ENCODE data around the gene IL10RA. TPM values are rescaled to one million over a fixed set of nuclear protein-coding genes. Genes with fewer than 3 reads are reported as not detected.

The IL10RA gene
- total RNA-seq, 4 donors from 2014 or later = 9.8 to 50.3 (median 23.9) TPM

DNA sequence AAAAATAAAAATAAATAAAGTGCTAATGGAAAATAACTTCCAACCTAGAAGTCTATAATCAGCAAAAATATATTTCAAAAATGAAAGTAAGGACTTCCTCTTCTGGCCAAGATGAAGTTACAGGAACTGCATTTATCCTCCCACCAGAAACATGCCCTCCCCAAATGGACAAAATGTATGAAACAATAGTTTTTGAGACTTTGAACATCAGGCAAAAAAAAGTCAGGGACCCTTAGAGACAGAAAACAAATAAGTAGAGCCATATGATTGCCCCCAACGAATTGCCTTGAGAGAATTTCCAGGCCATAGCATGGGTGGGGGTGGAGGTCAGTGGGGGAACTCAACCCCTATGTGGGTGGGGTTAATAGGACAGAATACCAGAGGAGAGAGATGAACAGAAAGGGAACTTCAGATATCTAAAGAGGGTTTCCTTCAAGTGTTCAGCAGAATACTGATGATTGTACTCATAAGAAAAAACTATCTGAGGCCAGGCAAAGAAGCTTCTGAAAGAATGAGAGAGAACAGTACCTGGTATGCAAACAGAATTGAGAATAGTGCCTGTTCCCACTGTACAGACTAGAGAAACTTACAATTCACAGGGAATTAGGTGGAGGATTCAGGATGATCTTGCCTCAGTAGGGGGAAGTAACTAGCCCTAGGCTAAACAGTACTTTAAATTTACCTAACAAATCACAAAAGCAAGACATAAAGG lies 26.6 kb upstream of the IL10RA start:
- Histone ChIP-seq H3K27me3 (no peaks in the 10 kb centered on the region), H3K4me1 (peaks cover 0 to 4% (median 0%) of the 10 kb centered on the region in 4 donors), H3K27ac (no peak overlapping the region), H3K9me3 (no peaks in the 10 kb centered on the region), H3K36me3 (no peaks in the 10 kb centered on the region), H3K4me3 (no peak overlapping the region)
- DNase-seq = no peak
- TF ChIP-seq, protein P1, sequence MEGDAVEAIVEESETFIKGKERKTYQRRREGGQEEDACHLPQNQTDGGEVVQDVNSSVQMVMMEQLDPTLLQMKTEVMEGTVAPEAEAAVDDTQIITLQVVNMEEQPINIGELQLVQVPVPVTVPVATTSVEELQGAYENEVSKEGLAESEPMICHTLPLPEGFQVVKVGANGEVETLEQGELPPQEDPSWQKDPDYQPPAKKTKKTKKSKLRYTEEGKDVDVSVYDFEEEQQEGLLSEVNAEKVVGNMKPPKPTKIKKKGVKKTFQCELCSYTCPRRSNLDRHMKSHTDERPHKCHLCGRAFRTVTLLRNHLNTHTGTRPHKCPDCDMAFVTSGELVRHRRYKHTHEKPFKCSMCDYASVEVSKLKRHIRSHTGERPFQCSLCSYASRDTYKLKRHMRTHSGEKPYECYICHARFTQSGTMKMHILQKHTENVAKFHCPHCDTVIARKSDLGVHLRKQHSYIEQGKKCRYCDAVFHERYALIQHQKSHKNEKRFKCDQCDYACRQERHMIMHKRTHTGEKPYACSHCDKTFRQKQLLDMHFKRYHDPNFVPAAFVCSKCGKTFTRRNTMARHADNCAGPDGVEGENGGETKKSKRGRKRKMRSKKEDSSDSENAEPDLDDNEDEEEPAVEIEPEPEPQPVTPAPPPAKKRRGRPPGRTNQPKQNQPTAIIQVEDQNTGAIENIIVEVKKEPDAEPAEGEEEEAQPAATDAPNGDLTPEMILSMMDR (IDR thresholded peaks at IDR 0.05) = no peak
- TF ChIP-seq POLR2A (IDR thresholded peaks at IDR 0.05) = no peak

DNA sequence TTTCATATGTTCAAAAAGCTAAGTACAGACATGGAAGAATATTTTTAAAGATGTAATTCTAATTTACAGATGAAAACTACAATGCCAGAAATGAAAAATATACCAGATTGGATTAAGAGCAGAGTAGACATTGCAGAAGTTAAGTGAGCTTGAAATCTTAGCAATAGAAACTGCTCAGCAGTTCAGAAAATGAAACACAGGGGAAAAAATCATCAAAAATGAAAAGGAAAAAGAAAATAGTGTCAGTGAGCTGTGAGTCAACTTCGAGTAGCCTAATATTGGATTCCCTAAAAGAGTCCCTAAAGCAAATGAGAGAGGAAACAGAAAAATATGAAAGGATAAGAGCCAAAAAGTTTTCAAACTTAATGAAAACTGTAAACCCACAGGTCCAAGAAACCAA lies 25.8 kb upstream of the IL10RA start:
- H3K27ac ChIP-seq = no peak overlapping the region
- H3K9me3 ChIP-seq = no peaks in the 10 kb centered on the region
- TF ChIP-seq, protein P1 (IDR thresholded peaks at IDR 0.05) = no peak
- no peak for TF ChIP-seq POLR2A (IDR thresholded peaks at IDR 0.05)
- H3K27me3 ChIP-seq = no peaks in the 10 kb centered on the region
- H3K36me3 ChIP-seq = no peaks in the 10 kb centered on the region
- peaks cover 0 to 4% (median 0%) of the 10 kb centered on the region in 4 donors for H3K4me1 ChIP-seq
- no peak overlapping the region for H3K4me3 ChIP-seq
- DNase-seq = no peak

DNA sequence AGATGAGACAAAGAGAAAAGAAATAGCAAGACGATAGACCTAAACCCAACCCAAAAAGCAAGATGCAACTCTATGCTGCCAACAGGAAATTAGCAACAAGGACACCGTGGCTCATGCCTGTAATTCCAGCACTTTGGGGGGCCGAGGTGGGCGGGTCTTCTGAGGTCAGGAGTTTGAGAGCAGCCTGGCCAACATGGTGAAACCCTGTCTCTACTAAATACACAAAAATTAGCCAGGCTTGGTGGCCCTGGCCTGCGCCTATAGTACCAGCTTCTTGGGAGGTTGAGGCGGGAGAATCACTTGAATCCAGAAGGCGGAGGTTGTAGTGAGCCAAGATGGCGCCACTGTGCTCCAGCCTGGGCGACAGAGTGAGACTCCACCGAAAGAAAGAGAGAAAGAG lies 24.3 kb upstream of the IL10RA start:
- Histone ChIP-seq H3K4me1 (peaks cover 0 to 4% (median 0%) of the 10 kb centered on the region in 4 donors), H3K27me3 (no peaks in the 10 kb centered on the region), H3K27ac (no peak overlapping the region), H3K36me3 (no peaks in the 10 kb centered on the region), H3K9me3 (no peaks in the 10 kb centered on the region), H3K4me3 (no peak overlapping the region)
- DNase-seq = no peak
- no peak for TF ChIP-seq POLR2A (IDR thresholded peaks at IDR 0.05)
- TF ChIP-seq, protein P1 (IDR thresholded peaks at IDR 0.05) = no peak

DNA sequence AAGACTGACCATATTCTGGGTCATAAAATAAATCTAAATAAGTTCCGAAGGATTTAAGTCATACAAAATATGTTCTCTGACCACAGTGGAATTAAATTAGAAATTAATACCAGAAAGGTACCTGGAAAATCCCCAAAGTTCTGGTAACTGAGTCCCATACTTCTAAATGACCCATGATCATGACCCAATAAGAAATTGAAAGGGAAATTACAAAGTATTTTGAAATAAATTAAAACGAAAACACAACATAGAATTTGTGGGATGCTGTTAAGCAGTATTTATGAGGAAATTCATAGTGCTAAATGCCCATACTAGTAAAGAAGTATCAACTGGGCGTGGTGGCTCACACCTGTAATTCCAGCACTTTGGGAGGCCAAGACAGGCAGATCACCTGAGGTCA lies 23.4 kb upstream of the IL10RA start:
- Histone ChIP-seq H3K4me3 (no peak overlapping the region), H3K36me3 (no peaks in the 10 kb centered on the region), H3K4me1 (peaks cover 0 to 4% (median 0%) of the 10 kb centered on the region in 4 donors), H3K27ac (no peak overlapping the region), H3K9me3 (no peaks in the 10 kb centered on the region), H3K27me3 (no peaks in the 10 kb centered on the region)
- DNase-seq = no peak
- TF ChIP-seq, protein P1 (IDR thresholded peaks at IDR 0.05) = no peak
- TF ChIP-seq POLR2A (IDR thresholded peaks at IDR 0.05) = no peak

DNA sequence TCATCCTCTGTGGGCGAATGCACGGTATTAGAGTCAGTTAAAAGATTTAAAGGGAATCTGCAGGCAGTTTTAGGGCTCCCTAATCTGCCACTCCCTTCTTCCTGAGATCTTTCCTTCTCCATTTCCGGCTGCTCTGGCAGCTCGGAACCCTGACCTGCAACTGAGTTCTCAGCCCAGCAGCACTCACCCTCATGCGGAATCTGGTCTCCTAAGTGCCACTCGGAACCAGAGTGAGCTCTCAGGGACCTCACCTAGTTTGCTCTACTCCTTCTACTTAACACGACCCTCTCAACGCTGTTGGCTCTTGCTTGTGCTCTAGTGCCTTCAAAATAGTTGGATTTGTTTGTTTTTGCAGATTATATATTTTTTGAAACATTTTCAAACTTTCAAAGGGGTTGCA lies 19.3 kb upstream of the IL10RA start:
- TF ChIP-seq, protein P1 (IDR thresholded peaks at IDR 0.05) = no peak
- TF ChIP-seq POLR2A (IDR thresholded peaks at IDR 0.05) = no peak
- H3K27ac ChIP-seq = no peak overlapping the region
- peaks cover 0 to 11% (median 4%) of the 10 kb centered on the region in 4 donors for H3K4me1 ChIP-seq
- H3K27me3 ChIP-seq = no peaks in the 10 kb centered on the region
- H3K36me3 ChIP-seq = no peaks in the 10 kb centered on the region
- H3K9me3 ChIP-seq = no peaks in the 10 kb centered on the region
- no peak overlapping the region for H3K4me3 ChIP-seq
- DNase-seq = no peak

All from Peyer's patch (tissue), 4 donors.